Pancreas (tissue), 10 donors: Measurements from ENCODE around the gene IL1RAPL2. TPM values are rescaled to one million over a fixed set of nuclear protein-coding genes. Genes with fewer than 3 reads are reported as not detected.

Experiments
- ATAC-seq, 4 donors: fragments of 200-7000 bp; cut with Tn5 transposase; one replicate each; pipeline versions ENCODE4 v1.8.0 to v1.9.1; 2020; ENCODE audit warnings: mild to moderate bottlenecking in 4 of 4, moderate library complexity in 4 of 4
- DNase-seq, 6 donors: peaks; one replicate each; pipeline ENCODE4 v3.0.0-alpha.2; 2020
- FAIRE-seq: peaks from 2 replicates; lab custom pipeline; 2012; peaks lifted over from hg19 to GRCh38; lab: Jason Lieb, UNC
- H3K27ac ChIP-seq, 4 donors: fragments of 200-600 bp; sonication (generic); 1 replicate in 3 of 4; 2 replicates in 1 of 4; pipeline versions ENCODE4 v1.5.0 to v1.8.0; 2020
- H3K27me3 ChIP-seq, 4 donors: fragments of 200-600 bp; one replicate each; pipeline ENCODE4 v1.8.0; 2021
- H3K36me3 ChIP-seq, 3 donors: fragments of 200-600 bp; sonication (generic) in 1 of 3; one replicate each; pipeline versions ENCODE4 v1.5.0 to v1.8.0; 2020 to 2021
- H3K4me1 ChIP-seq, 3 donors: fragments of 200-600 bp; one replicate each; pipeline ENCODE4 v1.8.0; 2021
- H3K4me3 ChIP-seq, 4 donors: fragments of 200-600 bp; sonication (generic) in 2 of 4; one replicate each; pipeline versions ENCODE4 v1.5.0 to v1.8.0; 2020 to 2021
- H3K9me3 ChIP-seq, 4 donors: fragments of 200-600 bp; one replicate each; pipeline ENCODE4 v1.8.0; 2021
- WGBS, 2 donors: extraction: QIAGEN DNeasy Blood & Tissue Kit; methylation state at CpG; one replicate each; pipeline ENCODE4 v1.1.7; 2013; 5-methylcytosine and 5-hydroxymethylcytosine counted together
- intact Hi-C, 3 donors: fragments of 100-400 bp; cut with DNase I; formaldehyde crosslinking; loops; one replicate each; pipeline versions ENCODE4 v1.11.1 to v1.14.2; 2022
- polyA plus RNA-seq, 2 donors: library from polyadenylated mRNA; stranded (reverse); fragments of 200-250 nt; gene quantifications; one replicate each; pipeline ENCODE4 v1.2.3, GENCODE V29; 2013
- total RNA-seq, 6 donors: library from RNA; stranded (reverse); fragmentation: NEBNext Ultra II Directional in 4 of 6; extraction: Animal tissue kit (Norgen Biotek cat#: 25700) in 4 of 6; gene quantifications; one replicate each; pipeline versions ENCODE4 v1.2.1 to v1.2.4, GENCODE V29; 2021 to 2023
- TF ChIP-seq, protein P1 (sequence below), 4 donors: fragments of 200-600 bp; sonication (generic) in 3 of 4; IDR thresholded peaks; one replicate each; pipeline versions ENCODE4 v1.5.0 to v1.8.0; 2021; ENCODE audit warnings: antibody characterized with exemption in 4 of 4
- donor health status: healthy with polysubstance abuse.
- donor health status: DM: no; HTN: no; CAD: no; lungs with moderate emphysema.
- donor health status: DM: no; HTN: no; CAD: no.
- donor health status: control.
- donor health status: control.
- donor health status: Bipolar disorder and iron deficiency.
- donor health status: DM: yes; HTN: yes; CAD: no.
- donor health status: DM: no; HTN: no; CAD: no.
- donor health status: DM: no; HTN: no; CAD: no.
- donor health status: DM: yes; HTN: yes; CAD: no.

Gene IL1RAPL2
- total and polyA plus RNA-seq, 8 donors: 0.09 TPM; not detected in 7

DNA sequence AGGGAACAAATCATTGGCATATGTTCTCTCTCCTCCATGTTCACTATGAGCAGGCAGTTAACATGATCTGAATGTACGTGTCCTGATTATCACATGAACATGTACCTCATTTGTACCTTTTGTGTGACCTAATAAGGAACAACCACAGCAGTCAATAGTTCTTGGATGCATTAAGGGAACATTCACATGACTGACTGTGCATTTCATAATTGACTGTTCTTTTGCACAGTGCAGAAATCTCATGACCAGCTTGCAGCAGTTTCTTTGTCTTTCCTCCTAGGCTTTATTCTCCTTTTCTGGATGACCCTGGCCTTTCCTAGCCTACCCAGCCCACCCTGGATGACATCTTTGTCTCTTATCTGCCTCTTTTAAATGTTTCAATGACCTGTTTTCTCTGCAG is 711.1 kb downstream of the IL1RAPL2 start:
- no peaks in the 10 kb centered on the region for H3K27me3 ChIP-seq
- no peaks in the 10 kb centered on the region for H3K36me3 ChIP-seq
- ATAC-seq: no peak
- no peak overlapping the region for H3K4me3 ChIP-seq
- H3K27ac ChIP-seq: no peak overlapping the region
- TF ChIP-seq, protein P1, sequence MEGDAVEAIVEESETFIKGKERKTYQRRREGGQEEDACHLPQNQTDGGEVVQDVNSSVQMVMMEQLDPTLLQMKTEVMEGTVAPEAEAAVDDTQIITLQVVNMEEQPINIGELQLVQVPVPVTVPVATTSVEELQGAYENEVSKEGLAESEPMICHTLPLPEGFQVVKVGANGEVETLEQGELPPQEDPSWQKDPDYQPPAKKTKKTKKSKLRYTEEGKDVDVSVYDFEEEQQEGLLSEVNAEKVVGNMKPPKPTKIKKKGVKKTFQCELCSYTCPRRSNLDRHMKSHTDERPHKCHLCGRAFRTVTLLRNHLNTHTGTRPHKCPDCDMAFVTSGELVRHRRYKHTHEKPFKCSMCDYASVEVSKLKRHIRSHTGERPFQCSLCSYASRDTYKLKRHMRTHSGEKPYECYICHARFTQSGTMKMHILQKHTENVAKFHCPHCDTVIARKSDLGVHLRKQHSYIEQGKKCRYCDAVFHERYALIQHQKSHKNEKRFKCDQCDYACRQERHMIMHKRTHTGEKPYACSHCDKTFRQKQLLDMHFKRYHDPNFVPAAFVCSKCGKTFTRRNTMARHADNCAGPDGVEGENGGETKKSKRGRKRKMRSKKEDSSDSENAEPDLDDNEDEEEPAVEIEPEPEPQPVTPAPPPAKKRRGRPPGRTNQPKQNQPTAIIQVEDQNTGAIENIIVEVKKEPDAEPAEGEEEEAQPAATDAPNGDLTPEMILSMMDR (IDR thresholded peaks at IDR 0.05): no peak
- no peaks in the 10 kb centered on the region for H3K9me3 ChIP-seq
- FAIRE-seq: no peak
- H3K4me1 ChIP-seq: no peaks in the 10 kb centered on the region
- WGBS, 2 donors: 61 to 69% methylated on average over 1 of the region's 1 CpG
- no peak for DNase-seq
- intact Hi-C loops: no loop called here

- FAIRE-seq: no peak
- intact Hi-C loops: no loop called here
Observed at GRCh38 chrX:105282077-105282476, 716.1 kb downstream of the IL1RAPL2 start.

GRCh38 chrX:105297041-105297440 is 731.0 kb downstream of the IL1RAPL2 start:
- intact Hi-C loops: no loop called here
- no peak overlapping the region for H3K27ac ChIP-seq
- no peaks in the 10 kb centered on the region for H3K36me3 ChIP-seq
- ATAC-seq: no peak
- FAIRE-seq: no peak
- peaks cover 0 to 4% (median 0%) of the 10 kb centered on the region in 4 donors for H3K27me3 ChIP-seq
- H3K9me3 ChIP-seq: no peaks in the 10 kb centered on the region
- 57 to 59% methylated on average over 3 of the region's 3 CpGs for WGBS, 2 donors
- TF ChIP-seq, protein P1 (IDR thresholded peaks at IDR 0.05): no peak
- DNase-seq: no peak
- no peaks in the 10 kb centered on the region for H3K4me1 ChIP-seq
- no peak overlapping the region for H3K4me3 ChIP-seq

More at GRCh38 chrX:105282077-105282476, 716.1 kb downstream of the IL1RAPL2 start:
- no peaks in the 10 kb centered on the region for H3K9me3 ChIP-seq
- DNase-seq (no peak), ATAC-seq (no peak)
- H3K4me3 ChIP-seq: no peak overlapping the region
- no peaks in the 10 kb centered on the region for H3K36me3 ChIP-seq
- WGBS, 2 donors: 53 to 58% methylated on average over 1 of the region's 1 CpG
- TF ChIP-seq, protein P1 (IDR thresholded peaks at IDR 0.05): no peak
- H3K4me1 ChIP-seq: no peaks in the 10 kb centered on the region
- H3K27ac ChIP-seq: no peak overlapping the region
- H3K27me3 ChIP-seq: no peaks in the 10 kb centered on the region

DNA sequence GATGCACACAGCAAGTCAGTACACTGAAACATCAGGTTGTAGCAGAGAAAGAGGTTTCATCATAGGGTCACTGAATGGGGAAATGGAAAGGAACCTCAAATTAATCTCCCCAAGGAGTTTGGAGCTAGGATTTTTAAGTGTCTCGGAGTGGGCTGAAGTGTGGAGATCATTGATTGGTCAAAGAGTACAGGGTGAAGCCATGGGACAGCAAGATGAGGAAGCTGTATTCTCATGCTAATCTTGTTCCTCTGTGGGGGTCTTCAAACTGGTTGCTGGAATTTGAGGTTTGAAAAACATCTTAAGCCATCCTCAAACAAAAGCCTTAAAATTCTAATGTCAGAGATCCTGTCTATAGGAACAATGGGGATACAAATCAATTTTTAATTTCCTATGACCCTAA is 733.3 kb downstream of the IL1RAPL2 start:
- no peak overlapping the region for H3K4me3 ChIP-seq
- no peak for ATAC-seq
- H3K4me1 ChIP-seq: no peaks in the 10 kb centered on the region
- FAIRE-seq: no peak
- TF ChIP-seq, protein P1 (IDR thresholded peaks at IDR 0.05): no peak
- no peak for DNase-seq
- 40 to 58% methylated on average over 1 of the region's 1 CpG for WGBS, 2 donors
- intact Hi-C loops: no loop called here
- H3K27ac ChIP-seq: no peak overlapping the region
- no peaks in the 10 kb centered on the region for H3K36me3 ChIP-seq
- no peaks in the 10 kb centered on the region for H3K9me3 ChIP-seq
- peaks cover 0 to 4% (median 0%) of the 10 kb centered on the region in 4 donors for H3K27me3 ChIP-seq

DNA sequence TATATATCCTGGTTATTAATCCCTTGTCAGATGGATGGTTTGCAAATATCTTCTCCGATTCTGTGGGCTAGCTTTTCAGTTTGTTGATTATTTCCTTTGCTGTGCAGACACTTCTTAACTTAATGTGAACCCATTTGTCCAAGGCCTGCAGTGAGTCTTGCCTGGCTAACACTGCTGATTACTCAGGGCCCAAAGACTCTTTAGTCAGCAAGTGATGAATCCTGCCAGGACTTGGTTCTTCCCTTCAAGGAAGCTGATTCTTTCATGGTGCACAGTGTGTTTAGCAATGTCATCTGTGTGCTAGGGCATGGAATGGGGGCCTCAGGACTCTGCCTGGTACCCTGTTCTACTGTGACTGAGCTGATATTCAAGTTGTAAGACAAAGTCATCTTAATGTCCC is 736.2 kb downstream of the IL1RAPL2 start:
- DNase-seq: no peak
- ATAC-seq: no peak
- H3K36me3 ChIP-seq: no peaks in the 10 kb centered on the region
- FAIRE-seq: no peak
- intact Hi-C loops: no loop called here
- TF ChIP-seq, protein P1 (IDR thresholded peaks at IDR 0.05): no peak
- no peaks in the 10 kb centered on the region for H3K4me1 ChIP-seq
- no peak overlapping the region for H3K4me3 ChIP-seq
- no peaks in the 10 kb centered on the region for H3K9me3 ChIP-seq
- no peak overlapping the region for H3K27ac ChIP-seq
- 57 to 58% methylated on average over 1 of the region's 1 CpG for WGBS, 2 donors
- H3K27me3 ChIP-seq: peaks cover 0 to 14% (median 0%) of the 10 kb centered on the region in 4 donors
